ENCODE results near the gene VPS16. TPM values are rescaled to one million over a fixed set of nuclear protein-coding genes. Genes with fewer than 3 reads are reported as not detected.
"Not testable (repeated sequence)": the region's sequence is repeated elsewhere in the genome, so short reads cannot be mapped to it uniquely, and the experiment has no call there.

Gene VPS16
- polyA plus RNA-seq, 1 donor from 2014 or later: 117 TPM

GRCh38 chr20:2892376-2892775, 51.8 kb downstream of the VPS16 start:
- no peaks in the 10 kb centered on the region for H3K27me3 ChIP-seq (ENCODE audit: insufficient read depth, low read depth, low read length)
- H3K4me2 ChIP-seq (ENCODE audit: low read length): no peak overlapping the region
- H4K20me1 ChIP-seq (ENCODE audit: insufficient read depth): no peaks in the 10 kb centered on the region
- no peaks in the 10 kb centered on the region for H3K9me2 ChIP-seq (ENCODE audit: insufficient read depth, low read length)
- H3K27ac ChIP-seq (ENCODE audit: low read length): no peak overlapping the region
- H3K36me3 ChIP-seq (ENCODE audit: insufficient read depth, low read length): peaks cover 8% of the 10 kb centered on the region
- H3K4me3 ChIP-seq (ENCODE audit: low read length): no peak overlapping the region
- no peak for TF ChIP-seq CTCF (IDR thresholded peaks at IDR 0.05; ENCODE audit: poor library complexity, severe bottlenecking)
- TF ChIP-seq EP300 (conservative IDR thresholded peaks at IDR 0.05; ENCODE audit: poor library complexity, severe bottlenecking): no peak
- TF ChIP-seq RAD21 (conservative IDR thresholded peaks at IDR 0.05): no peak
- TF ChIP-seq POLR2AphosphoS5 (IDR thresholded peaks at IDR 0.05): no peak
- TF ChIP-seq MXI1 (conservative IDR thresholded peaks at IDR 0.05; ENCODE audit: poor library complexity, severe bottlenecking): no peak
- TF ChIP-seq SMC3 (conservative IDR thresholded peaks at IDR 0.05; ENCODE audit: poor library complexity): no peak
- no peak for TF ChIP-seq REST (IDR thresholded peaks at IDR 0.05; ENCODE audit: borderline replicate concordance)
- no peak for TF ChIP-seq TAF1 (IDR thresholded peaks at IDR 0.05; ENCODE audit: low read depth)
- no peak for TF ChIP-seq EZH2 (IDR thresholded peaks at IDR 0.05; ENCODE audit: borderline replicate concordance, insufficient read depth, low read length, poor library complexity, severe bottlenecking)
- peaks cover 64% of the 10 kb centered on the region for H3K79me2 ChIP-seq (replicated peaks; ENCODE audit: insufficient read depth, low read length)
- no peaks in the 10 kb centered on the region for H3K9me3 ChIP-seq (ENCODE audit: low read length)
- H3K9ac ChIP-seq (ENCODE audit: low read length): no peak overlapping the region
- H2AFZ ChIP-seq (ENCODE audit: low read depth, low read length): no peak overlapping the region
- no peaks in the 10 kb centered on the region for H3F3A ChIP-seq (ENCODE audit: insufficient read depth, low read length, poor library complexity, severe bottlenecking)

- Histone ChIP-seq H3K9me2 (ENCODE audit: insufficient read depth, low read length) (no peaks in the 10 kb centered on the region), H3F3A (ENCODE audit: insufficient read depth, low read length, poor library complexity, severe bottlenecking) (no peaks in the 10 kb centered on the region), H3K4me2 (ENCODE audit: low read length) (no peak overlapping the region), H3K9ac (ENCODE audit: low read length) (no peak overlapping the region), H3K79me2 (replicated peaks; ENCODE audit: insufficient read depth, low read length) (peaks cover 49% of the 10 kb centered on the region), H3K27ac (ENCODE audit: low read length) (no peak overlapping the region), H3K9me3 (ENCODE audit: low read length) (no peaks in the 10 kb centered on the region), H3K4me3 (ENCODE audit: low read length) (no peak overlapping the region), H3K27me3 (ENCODE audit: insufficient read depth, low read depth, low read length) (no peaks in the 10 kb centered on the region), H4K20me1 (ENCODE audit: insufficient read depth) (no peaks in the 10 kb centered on the region), H3K36me3 (ENCODE audit: insufficient read depth, low read length) (peaks cover 8% of the 10 kb centered on the region), H2AFZ (ENCODE audit: low read depth, low read length) (no peak overlapping the region)
- no peak for TF ChIP-seq EP300 (conservative IDR thresholded peaks at IDR 0.05; ENCODE audit: poor library complexity, severe bottlenecking)
- TF ChIP-seq REST (IDR thresholded peaks at IDR 0.05; ENCODE audit: borderline replicate concordance): no peak
Measured at GRCh38 chr20:2894221-2894620, 53.7 kb downstream of the VPS16 start.

- H3K79me2 ChIP-seq (replicated peaks; ENCODE audit: insufficient read depth, low read length): peaks cover 40% of the 10 kb centered on the region
- H3K9me2 ChIP-seq (ENCODE audit: insufficient read depth, low read length); H2AFZ ChIP-seq (ENCODE audit: low read depth, low read length); H3K36me3 ChIP-seq (ENCODE audit: insufficient read depth, low read length); H3K4me3 ChIP-seq (ENCODE audit: low read length); H3K27ac ChIP-seq (ENCODE audit: low read length); H3F3A ChIP-seq (ENCODE audit: insufficient read depth, low read length, poor library complexity, severe bottlenecking); H3K4me2 ChIP-seq (ENCODE audit: low read length); H4K20me1 ChIP-seq (ENCODE audit: insufficient read depth); H3K27me3 ChIP-seq (ENCODE audit: insufficient read depth, low read depth, low read length); H3K9ac ChIP-seq (ENCODE audit: low read length); H3K9me3 ChIP-seq (ENCODE audit: low read length): not testable (repeated sequence)
Measured at GRCh38 chr20:2895154-2895553, 54.6 kb downstream of the VPS16 start.

All from neural cell (in vitro differentiated cells).